Activated naive CD8-positive, alpha-beta T cell treated with anti-CD3 and anti-CD28 coated beads, Interleukin-2, amount 50 U/mL, for 16 hours (primary cell): ENCODE measurements around the gene TFCP2L1.

ENCODE experiments used
- DNase-seq: peaks from one replicate; pipeline ENCODE4 v3.0.0-alpha.2; 2020; ENCODE audit warnings: low read depth, low spot score

The TFCP2L1 gene

DNA sequence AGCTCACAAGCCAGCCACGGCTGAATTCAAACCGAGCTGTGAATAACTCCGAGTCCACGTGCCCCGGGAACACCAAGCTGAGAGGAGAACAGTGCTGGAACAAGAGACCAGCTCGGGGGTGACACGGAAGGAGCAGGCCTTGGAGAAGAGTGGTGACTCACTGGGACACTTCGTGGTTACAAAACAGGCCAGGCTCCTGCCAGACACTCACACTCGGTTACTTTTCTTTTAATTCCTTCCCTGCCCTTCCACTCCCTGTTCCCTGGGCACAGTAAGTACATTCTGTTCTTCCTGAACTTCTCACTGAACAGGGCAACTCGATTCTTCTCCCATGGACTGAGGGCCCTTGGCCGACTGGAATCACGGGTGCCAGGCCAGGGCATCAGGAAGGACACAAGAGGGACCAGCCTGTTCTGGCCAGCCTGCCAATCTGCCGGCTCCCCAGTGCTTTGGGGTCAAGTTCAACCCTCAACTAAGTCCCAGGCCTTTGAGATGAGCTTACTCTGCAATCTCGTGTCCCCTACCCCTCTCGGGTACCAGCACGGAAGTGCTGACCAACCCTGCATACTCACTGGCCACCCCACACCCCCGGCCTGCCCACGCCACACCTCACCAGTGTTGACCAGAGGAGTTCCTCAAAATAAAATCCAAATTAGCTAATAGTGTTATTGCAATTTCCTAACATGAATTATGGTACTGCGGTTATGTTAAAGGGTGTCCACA is 87.5 kb downstream of the TFCP2L1 start:
- no peak for DNase-seq

DNA sequence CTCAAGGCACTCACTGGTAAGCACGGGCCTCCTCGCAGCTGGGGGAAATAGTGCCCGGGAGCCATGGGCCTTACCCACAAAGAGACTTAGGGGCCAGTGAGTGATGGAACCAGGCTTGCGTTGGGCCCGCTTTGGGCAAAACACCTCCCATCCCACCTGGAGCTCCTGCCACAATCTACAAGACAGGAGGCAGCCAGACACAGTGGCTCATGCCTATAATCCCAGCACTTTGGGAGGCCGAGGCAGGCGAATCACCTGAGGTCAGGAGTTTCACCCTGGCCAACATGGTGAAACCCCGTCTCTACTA is 88.2 kb downstream of the TFCP2L1 start:
- DNase-seq: no peak

DNA sequence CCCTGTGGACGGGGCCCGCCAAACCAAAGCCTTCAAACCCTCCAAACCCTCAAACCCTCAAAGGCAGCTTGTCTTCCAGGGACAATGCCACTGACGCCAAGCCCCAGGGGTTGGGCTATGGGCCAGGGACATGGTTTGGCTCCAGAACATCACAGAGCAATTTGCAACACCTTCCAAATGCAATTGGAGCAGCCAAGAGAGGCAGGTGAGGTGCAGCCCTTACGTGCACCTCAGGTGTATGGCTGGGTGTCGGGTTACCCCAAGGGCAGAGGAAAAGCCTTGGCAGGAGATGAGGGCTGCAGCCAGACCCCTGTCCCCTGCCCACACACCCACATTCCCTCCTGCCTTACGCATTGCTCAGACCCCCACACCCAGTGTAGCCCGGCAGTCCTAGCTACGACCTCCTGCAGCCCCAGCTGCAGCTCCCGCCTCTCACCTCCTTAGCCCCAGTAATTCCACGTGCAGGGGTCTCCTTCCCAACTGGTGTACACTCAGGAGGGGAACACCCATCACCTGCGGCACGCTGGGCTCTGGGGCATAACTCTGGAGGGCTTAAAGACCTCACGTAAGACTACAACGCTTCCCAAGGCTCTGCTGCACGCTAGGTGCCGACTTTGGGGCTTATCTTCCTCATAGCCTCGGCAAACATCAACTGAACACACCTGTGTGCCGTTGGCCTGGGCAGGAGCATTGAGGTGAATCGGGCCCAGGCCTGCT is 88.7 kb downstream of the TFCP2L1 start:
- DNase-seq: no peak

DNA sequence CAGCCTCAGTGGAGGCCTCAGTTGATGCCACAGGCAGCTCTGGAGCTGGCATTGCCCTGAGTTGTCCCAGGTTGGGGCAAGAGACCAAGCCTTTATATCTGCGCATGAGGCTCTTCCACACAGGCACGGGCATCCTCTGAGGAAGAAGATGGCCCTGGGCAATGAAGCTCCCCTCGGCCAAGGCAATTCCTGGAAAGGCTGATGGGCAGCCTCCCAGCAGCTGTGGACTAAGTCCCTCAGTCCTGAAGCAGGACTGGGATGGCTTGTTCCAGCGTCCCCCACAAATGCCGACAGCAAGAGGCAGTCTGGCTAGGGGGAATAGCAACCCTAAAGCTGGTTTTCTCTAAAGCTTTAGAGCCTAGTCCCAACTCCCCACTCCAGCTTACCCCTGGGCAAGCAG is 90.0 kb downstream of the TFCP2L1 start:
- DNase-seq: no peak

DNA sequence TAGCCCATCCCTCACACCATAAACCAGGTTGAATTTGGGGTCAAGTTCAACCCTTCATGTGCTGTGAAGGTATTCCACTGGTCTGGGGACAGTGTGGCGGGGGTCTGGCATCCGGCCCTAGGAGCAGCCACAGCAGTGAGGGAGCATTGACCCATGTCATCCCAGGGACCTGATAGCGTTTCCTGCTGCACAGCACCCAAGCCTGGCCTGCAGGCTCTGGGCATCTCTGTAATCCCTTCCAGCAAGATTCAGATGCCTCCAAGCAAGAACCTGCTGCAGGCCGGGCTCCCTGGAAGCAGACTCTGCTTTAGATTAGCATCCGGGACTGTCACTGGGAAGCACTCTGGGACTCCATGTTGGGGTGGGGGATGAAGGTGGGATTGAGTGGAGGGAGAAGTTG is 90.4 kb downstream of the TFCP2L1 start:
- no peak for DNase-seq

DNA sequence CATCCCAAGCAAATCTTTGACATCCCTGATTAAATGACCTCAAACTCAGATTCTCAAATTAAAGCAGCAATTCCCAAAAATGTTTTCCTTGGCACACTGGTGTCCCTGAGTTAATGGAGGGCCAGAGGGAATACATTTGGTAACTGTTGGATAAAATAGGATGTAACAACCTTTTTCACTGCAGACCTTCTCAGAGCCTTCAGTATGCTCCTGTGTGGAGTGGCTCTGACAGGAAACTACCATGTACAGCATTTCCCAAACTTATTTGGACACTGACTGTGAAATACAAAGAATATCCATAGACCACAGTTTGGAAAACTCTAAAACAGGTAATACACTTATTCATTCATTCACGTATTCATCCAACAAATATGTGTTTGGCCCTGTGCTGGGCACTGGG is 91.8 kb downstream of the TFCP2L1 start:
- no peak for DNase-seq

DNA sequence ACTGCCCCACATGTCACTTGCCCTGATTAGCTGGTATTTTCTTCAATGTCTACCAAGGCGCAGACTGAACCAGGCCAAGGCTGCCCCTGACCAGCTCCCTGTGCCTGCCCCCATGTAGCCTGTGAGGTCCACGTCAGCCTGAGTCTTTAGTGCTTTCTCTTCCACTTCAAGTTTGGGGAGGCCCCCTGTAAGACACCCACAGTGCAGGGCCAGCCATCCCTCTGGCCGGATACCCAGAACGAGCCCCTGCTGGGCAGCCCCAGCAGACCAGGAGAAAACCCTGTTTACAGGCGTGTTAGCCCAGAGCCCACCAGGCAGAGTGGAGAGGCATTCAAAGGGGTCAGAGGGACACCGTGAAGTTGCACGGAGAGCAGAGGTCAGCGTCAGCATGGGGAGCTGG is 92.4 kb downstream of the TFCP2L1 start:
- no peak for DNase-seq

DNA sequence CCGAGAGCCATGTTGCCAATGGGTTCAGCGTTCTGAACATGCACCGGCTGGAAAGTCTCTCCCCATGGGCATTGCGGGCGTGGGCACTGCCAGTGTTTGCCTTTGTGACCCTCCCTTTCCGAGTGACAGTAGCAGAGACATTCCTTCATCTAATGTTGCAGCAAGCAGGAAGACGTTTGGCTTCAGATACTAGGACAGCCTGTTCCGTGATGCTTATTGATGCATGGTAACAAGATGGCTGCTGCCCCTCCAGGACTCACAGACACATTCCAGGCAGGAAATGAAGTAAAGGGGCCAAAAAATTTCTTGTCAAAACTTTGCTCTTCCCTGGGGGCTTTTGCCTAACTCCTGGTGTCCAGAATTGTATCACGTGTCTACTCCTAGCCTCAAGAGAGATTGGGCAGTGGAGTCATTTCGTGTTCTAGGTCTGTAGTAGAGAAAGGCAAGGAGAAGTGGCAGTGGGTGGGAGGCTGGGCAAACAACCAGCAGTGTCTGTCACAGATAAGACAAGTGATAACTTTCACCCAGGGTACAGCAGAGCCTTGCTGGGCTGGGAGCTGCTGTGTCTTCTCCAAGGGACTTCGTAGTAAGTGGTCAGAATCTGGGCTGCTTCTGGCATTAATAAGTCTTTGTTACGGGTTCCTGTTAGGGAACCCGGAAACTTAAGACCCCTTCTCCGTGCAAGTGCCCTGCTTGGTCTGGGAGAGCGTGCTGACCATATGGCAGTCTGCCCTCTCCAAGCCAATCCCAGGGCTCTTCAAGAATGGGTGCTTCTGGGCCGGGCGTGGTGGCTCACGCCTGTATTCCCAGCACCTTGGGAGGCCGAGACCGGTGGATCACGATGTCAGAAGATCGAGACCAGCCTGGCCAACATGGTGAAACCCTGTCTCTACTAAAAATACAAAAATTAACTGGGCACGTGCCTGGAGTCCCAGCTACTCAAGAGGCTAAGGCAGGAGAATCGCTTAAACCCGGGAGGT is 93.5 kb downstream of the TFCP2L1 start:
- no peak for DNase-seq

DNA sequence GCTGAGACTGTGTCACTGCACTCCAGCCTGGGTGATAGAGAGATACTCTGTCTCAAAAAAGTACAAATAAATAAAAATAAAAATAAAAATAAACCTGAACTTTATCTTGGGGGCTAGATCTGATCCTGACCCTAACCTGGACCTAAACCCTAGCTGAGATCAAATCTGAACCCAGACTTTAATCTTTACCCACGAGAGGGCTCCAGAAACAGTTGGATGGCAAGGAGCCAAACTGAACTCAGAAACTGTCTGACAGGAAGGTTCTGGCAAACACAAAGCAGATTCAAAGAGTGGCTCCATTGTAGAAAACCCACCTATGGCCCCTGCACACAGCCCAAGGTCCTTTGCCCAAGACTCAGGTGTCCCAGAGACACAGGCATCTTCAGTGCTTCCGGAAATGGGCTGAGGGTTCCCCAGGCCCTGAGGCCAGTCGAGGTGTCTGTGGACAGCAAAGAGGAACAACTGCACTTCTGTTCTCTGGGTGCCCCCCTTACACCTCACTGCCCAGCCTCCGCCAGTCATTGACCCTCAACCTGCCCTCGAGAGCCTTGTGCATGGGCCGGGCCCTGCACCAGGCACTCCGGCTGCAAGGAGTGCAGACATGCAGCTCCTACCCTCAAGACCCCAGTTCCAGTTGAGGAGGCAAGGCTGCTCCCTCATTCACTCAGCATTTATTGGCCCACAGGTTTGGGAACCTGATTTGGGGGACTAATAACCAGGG is 95.2 kb downstream of the TFCP2L1 start:
- DNase-seq: no peak

DNA sequence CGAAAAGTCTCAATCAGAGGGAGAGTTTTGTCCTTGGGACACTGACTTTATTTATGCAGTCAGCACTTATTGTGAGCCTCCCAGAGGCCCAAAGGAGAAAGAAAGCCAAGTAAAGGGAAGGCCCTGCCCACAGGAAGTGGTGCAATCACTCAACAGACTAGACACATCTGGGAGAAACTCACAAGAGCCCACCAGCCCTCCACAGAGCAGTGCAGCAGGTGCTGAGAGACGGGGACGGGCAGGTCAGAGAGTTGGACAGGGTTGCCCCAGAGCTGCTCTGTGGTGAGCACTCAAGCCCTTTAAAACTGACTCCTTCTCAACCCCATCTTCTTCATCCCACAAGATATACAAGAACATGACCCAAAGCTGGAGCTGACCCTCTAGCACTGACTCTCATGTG is 96.0 kb downstream of the TFCP2L1 start:
- no peak for DNase-seq

DNA sequence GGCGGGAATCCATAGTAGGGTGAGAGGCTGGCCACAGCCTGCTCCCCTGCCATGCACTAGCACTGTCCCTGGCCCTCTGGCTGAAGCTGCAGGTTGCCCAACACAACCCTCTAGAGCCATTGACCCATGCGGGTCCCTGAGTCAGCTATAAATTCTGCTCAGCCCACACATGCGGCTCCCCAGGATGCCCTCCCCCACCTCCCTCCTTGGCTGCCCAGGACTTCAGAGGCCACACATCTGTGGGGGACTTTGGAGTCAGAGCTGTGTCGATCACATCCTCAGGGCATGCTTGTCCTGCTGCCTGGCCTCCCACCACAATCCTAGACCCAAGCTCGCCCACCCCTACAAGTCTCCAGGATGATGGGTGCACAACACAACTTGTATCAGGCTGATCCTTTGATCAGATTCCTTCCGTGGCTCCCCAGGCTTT is 97.0 kb downstream of the TFCP2L1 start:
- DNase-seq: no peak

DNA sequence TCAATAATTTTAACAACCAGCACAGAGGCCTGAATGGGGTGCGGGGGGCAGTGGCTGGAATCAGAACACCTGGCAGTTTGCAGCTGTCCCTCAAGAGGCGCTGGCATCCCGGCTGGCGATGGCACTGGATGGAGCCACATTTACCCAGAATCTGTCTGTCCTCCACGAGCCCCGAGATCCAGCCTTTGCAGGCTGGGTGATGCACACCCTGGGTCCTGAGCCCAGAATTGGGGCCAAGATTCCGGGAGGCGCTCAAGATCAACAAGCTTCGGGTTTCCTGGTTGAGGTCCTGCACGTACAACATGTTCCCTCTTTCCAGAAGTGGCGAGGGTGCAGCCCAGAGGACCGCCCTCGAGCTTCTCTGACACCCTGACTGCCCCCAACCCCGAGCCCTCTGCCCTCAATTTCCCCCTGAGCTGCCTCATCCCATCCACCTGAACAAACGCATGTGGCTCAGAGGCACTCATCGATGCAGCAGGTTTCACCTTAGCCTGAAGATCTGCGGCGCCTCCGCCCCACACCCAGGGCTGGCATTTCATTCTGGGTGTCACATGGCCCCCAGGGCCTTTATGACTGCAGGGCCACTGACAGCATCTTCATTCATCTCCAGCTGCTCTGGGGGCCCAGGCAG is 97.5 kb downstream of the TFCP2L1 start:
- no peak for DNase-seq

DNA sequence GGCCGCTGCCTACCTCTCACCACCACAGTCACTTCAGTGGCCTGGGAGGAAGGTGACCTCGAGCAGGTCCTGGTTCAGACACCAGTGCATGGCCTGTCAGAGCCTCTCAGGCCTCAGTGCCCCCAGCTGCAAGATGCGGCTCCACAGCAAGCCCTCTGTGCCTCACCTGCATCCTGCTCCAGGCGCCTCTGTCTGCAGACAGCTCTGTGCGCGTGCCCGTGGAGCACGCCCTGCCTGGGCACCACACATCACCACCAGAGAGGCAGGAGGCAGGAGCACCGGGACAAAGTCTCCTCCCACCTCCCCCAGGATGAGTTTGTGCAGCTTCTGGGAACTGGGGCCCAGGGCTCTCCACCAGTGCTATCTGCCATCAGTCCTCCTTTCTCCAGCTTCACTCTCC is 98.7 kb downstream of the TFCP2L1 start:
- DNase-seq: no peak

DNA sequence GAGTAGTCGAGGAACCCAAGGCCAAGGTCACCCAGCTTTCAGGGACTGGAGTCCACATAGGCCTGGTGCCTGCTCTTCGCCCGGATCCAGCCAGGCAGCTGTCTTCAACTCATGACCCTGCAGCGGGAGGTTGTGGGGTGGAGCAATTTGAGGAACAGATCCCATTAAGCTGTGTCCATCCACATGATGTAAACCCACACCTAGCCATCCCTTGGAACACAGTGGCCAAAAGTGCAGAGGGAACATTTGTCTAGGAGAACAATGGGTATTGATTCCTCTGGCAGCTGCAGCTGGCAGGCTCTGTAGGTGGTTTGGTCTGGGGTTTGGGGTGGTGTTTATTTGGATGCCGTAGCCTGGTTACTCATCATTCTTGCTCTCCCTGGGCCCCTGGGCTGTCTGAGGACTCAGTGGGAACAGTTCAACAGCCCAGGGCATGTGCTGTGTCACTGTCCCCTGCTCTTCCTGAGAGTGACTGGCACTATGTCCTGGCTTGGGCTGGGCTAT is 99.4 kb downstream of the TFCP2L1 start:
- DNase-seq: no peak

DNA sequence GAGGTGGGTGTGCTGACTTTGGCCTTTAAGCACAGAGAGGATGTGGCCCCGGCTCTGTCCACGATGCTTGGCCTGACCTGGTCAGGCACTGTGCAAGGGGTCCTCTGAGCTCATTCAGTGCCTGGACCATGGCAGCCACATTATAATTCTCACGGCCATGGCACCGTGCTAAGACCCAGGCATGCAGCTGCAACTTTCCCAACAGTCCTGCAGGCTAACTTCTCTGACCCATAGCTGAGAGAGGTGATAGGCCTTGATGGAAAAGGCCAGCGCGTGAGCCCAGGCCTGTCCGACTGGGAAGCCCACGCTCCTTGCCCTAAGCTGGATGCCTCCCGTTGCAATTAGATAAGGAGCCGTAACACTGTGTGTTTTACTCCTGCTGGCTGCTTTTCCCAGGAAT is 99.9 kb downstream of the TFCP2L1 start:
- no peak for DNase-seq

DNA sequence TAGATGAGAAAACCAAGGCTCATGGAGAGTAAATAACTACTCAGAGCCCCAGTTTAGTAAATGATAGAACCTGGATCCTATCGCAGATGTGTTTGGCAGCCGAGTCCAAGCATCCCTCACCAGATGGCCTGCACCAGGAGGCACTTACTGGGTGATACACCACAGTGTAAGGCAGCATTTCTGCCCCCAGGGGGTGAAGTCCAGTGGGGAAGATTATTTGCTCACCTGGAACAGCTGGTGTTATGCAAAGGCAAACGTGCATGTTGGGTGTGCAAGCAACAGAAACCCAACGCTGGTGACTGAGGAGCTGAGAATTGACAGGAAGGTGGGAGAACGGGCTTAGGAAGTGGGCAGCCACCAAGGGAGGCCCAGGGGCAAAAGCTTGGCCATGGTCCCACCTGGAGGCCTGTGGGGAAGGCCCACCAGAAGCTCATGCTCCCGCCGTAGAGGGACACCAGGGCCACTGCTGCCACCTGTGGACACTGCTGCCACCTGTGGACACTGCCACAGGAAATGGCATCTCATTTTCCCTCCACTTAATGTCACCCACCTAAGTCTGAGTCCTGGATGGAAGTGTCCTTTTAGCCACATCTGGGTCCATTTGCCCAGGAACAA is 100.6 kb downstream of the TFCP2L1 start:
- DNase-seq: no peak

DNA sequence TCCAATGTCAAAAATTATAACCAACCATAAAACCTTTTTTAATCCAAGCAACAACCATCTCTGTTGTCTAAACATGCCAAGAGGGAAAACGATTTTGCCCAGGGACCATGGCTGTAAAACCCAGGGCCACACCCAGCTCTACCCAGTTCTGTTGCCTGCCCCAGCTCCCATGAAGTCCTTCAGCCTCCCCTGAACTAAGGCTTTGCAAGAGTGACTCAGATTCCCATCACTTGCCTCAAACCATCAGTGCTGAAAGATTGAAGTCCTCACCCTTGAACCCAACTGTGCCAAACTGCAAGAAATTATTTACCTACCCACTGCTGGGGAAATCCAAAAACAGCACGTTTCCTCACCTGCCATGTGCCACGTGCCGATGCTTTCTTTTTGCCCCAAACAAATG is 102.5 kb downstream of the TFCP2L1 start:
- DNase-seq: no peak

DNA sequence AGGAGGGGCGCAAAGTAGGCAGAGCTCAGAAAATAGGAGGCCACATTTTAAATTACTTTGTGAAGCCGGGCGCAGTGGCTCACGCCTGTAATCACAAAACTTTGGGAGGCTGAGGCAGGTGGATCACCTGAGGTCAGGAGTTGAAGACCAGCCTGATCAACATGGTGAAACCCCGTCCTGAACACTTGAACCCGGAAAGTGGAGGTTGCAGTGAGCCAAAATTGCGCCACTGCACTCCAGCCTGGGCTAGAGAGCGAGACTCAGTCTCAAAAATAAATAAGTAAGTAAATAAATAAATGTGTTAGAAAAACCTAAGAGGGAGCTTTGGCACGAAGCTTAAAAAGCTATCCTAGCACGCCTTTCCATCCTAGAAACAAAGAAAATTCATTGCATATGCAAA is 105.5 kb downstream of the TFCP2L1 start:
- DNase-seq: no peak

DNA sequence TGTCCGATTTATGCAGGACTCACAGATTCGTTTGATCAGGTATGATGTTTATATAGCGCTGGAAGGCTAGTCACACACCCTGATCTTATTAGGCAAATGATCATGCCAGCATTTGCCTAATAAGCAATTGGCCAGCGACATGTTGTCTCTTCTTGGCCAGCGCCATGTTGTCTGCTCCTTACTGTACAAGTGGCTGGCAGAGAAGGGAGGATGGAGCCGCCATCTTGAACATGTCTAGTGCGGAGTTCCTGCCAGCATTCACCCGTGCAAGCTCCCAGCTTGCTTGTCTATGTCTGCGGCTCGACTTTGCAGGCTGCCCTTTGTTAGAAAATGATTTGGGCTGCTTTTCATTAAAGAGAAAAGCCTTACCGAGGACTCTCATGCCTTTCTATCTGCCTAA is 106.3 kb downstream of the TFCP2L1 start:
- no peak for DNase-seq

DNA sequence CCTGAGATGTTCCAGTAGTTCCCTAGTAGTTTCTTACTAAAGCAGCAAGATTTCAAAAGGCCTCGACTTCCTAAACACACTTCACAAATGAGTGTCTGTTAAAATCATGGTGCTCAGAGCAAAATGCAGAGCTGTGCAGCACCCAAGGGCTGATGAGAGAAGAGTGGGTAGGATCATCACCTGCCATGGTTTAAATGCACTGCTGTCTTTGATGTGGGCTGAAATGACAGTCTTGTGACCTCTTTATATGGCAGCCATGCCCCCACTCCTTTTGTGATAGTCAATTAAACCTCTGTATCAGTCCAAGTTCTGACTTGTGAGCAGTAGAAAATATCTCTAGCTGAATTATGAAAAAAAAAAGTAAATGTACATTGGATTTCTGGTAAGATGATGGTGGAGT is 107.1 kb downstream of the TFCP2L1 start:
- DNase-seq: no peak

DNA sequence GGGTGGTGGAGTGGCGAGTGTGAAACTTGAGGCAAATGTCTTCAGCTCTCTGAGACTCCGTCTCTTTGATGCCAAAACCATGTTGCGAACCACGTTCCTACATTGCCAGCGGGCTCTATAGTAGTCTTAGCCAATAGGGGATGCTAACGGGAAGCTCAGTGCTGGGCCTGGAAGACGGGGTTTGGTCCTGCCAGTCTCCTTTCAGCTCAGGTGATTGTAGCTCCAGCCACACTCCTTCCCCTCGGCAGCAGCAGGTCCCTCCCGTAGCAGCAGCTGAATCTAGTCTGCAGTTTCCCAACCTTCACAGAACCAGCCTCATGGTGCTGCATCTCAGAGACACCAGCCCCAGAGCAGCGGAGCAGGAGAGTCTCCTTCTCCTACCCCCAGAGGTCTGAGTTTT is 109.7 kb downstream of the TFCP2L1 start:
- no peak for DNase-seq
